ENCODE data around the gene CRYBA2.

- no peak for TF ChIP-seq CTCF (IDR thresholded peaks at IDR 0.05)
- TF ChIP-seq POLR2A (IDR thresholded peaks at IDR 0.05): no peak
These were observed 3.7 kb upstream of the CRYBA2 start for GRCh38 chr2:218996937-218997336.

Data from adrenal gland (tissue), 5 donors.